Keratinocyte (primary cell): ENCODE results near the gene MEIS2. TPM values are rescaled to one million over a fixed set of nuclear protein-coding genes. Genes with fewer than 3 reads are reported as not detected.

Source experiments
- DNase-seq: peaks from one replicate; pipeline ENCODE4 v3.0.0-alpha.2; 2011; ENCODE audit warnings: low read depth, missing footprints, low spot score
- FAIRE-seq: peaks from 2 replicates; lab custom pipeline; 2011; peaks lifted over from hg19 to GRCh38; lab: Jason Lieb, UNC
- H2AFZ ChIP-seq: 2 replicates; pipeline ENCODE4 v1.6.0; 2012; ENCODE audit warnings: low read length, control low read depth, inconsistent platforms; ENCODE audit not compliant: control insufficient read depth
- H3K27ac ChIP-seq: 2 replicates; pipeline ENCODE4 v1.5.1; 2011; ENCODE audit warnings: low read length; ENCODE audit not compliant: control insufficient read depth, insufficient read depth
- H3K27me3 ChIP-seq: 3 replicates; pipeline ENCODE4 v1.6.0; 2011; ENCODE audit warnings: low read length; ENCODE audit not compliant: control insufficient read depth, insufficient read depth; ENCODE audit errors: extremely low read depth
- H3K36me3 ChIP-seq, 2 experiments: 2 replicates in 1 of 2; 3 replicates in 1 of 2; pipeline ENCODE4 v1.5.1; 2011; ENCODE audit warnings: low read length in 2 of 2, mild to moderate bottlenecking in 1 of 2; ENCODE audit not compliant: control insufficient read depth in 2 of 2, insufficient read depth in 2 of 2; ENCODE audit errors: extremely low read depth in 1 of 2
- H3K4me1 ChIP-seq: 3 replicates; pipeline ENCODE4 v1.5.1; 2011; ENCODE audit warnings: low read length; ENCODE audit not compliant: control insufficient read depth, insufficient read depth; ENCODE audit errors: extremely low read depth
- H3K4me2 ChIP-seq: 3 replicates; pipeline ENCODE4 v1.6.0; 2011; ENCODE audit warnings: low read depth, low read length; ENCODE audit not compliant: control insufficient read depth, insufficient read depth; ENCODE audit errors: extremely low read depth
- H3K4me3 ChIP-seq, 3 experiments: fragments of 200-600 bp in 1 of 3; sonication (generic) in 1 of 3; 2 replicates in 2 of 3; 3 replicates in 1 of 3; pipeline ENCODE4 v1.5.1; 2011 to 2016; ENCODE audit warnings: low read length in 3 of 3, mild to moderate bottlenecking in 3 of 3, control low read depth in 2 of 3, inconsistent platforms in 1 of 3, low read depth in 1 of 3, mixed read lengths in 1 of 3, mixed run types in 1 of 3, moderate library complexity in 1 of 3; ENCODE audit not compliant: control insufficient read depth in 2 of 3, insufficient read depth in 2 of 3; ENCODE audit errors: extremely low read depth in 1 of 3
- H3K79me2 ChIP-seq: 2 replicates; pipeline ENCODE4 v1.6.0; 2012; ENCODE audit warnings: low read length; ENCODE audit not compliant: control insufficient read depth, insufficient read depth
- H3K9ac ChIP-seq: 3 replicates; pipeline ENCODE4 v1.6.0; 2011; ENCODE audit warnings: low read length; ENCODE audit not compliant: control insufficient read depth, insufficient read depth; ENCODE audit errors: extremely low read depth
- H3K9me1 ChIP-seq: 3 replicates; pipeline ENCODE4 v1.6.0; 2011; ENCODE audit warnings: low read length; ENCODE audit not compliant: control insufficient read depth, insufficient read depth; ENCODE audit errors: extremely low read depth
- H3K9me3 ChIP-seq: 2 replicates; pipeline ENCODE4 v1.5.1; 2012; ENCODE audit warnings: low read depth, low read length; ENCODE audit not compliant: control insufficient read depth
- H4K20me1 ChIP-seq: 3 replicates; pipeline ENCODE4 v1.6.0; 2011; ENCODE audit warnings: low read length; ENCODE audit not compliant: control insufficient read depth, insufficient read depth; ENCODE audit errors: extremely low read depth
- EZH2 ChIP-seq: IDR thresholded peaks from one replicate; pipeline ENCODE4 v1.6.1; 2012; ENCODE audit warnings: inconsistent platforms, mild to moderate bottlenecking, low read length, moderate library complexity
- dilution Hi-C: fragments of 300-500 bp; cut with MboI; formaldehyde crosslinking; loops from one replicate; pipeline ENCODE4 v1.7.0; 2020; ENCODE audit warnings: low sequenced_read_pairs; ENCODE audit not compliant: extremely low pct_ligation_motif_present
- polyA plus RNA-seq, 5 experiments: library from polyadenylated mRNA; depleted of rRNA in 3 of 5; stranded (reverse) in 3 of 5; stranded (forward) in 1 of 5; unstranded in 1 of 5; fragments of >200 nt; gene quantifications; 1 replicate in 1 of 5; 2 replicates in 3 of 5; 3 replicates in 1 of 5; pipeline versions ENCODE4 v1.2.1 to v1.2.3, GENCODE V29; 2011 to 2012; ENCODE audit warnings: missing spikeins in 2 of 5, low read depth in 1 of 5, low replicate concordance in 1 of 5
- TF ChIP-seq, protein P1 (sequence below), 3 experiments: IDR thresholded peaks in 1 of 3; conservative IDR thresholded peaks in 1 of 3; optimal IDR thresholded peaks in 1 of 3; 2 replicates in 2 of 3; 3 replicates in 1 of 3; pipeline versions ENCODE3 to v1.5.1; 2011; ENCODE audit warnings: low read length in 3 of 3, mild to moderate bottlenecking in 3 of 3, moderate library complexity in 2 of 3, control low read depth in 1 of 3, inconsistent platforms in 1 of 3; ENCODE audit not compliant: insufficient read depth in 2 of 3; ENCODE audit errors: extremely low read depth in 1 of 3

The MEIS2 gene
- polyA plus RNA-seq, 1 donor (not counting 4 experiments of a cell fraction or from before 2014, with no cell fraction given), result 11.4 TPM

GRCh38 chr15:36860792-36861191 is 239.6 kb downstream of the MEIS2 start:
- dilution Hi-C loops, result no loop called here
- no peaks in the 10 kb centered on the region for H3K79me2 ChIP-seq
- H3K27ac ChIP-seq, result no peak overlapping the region
- no peak overlapping the region for H3K4me2 ChIP-seq
- no peaks in the 10 kb centered on the region for H4K20me1 ChIP-seq
- no peak for TF ChIP-seq EZH2
- TF ChIP-seq, protein P1, sequence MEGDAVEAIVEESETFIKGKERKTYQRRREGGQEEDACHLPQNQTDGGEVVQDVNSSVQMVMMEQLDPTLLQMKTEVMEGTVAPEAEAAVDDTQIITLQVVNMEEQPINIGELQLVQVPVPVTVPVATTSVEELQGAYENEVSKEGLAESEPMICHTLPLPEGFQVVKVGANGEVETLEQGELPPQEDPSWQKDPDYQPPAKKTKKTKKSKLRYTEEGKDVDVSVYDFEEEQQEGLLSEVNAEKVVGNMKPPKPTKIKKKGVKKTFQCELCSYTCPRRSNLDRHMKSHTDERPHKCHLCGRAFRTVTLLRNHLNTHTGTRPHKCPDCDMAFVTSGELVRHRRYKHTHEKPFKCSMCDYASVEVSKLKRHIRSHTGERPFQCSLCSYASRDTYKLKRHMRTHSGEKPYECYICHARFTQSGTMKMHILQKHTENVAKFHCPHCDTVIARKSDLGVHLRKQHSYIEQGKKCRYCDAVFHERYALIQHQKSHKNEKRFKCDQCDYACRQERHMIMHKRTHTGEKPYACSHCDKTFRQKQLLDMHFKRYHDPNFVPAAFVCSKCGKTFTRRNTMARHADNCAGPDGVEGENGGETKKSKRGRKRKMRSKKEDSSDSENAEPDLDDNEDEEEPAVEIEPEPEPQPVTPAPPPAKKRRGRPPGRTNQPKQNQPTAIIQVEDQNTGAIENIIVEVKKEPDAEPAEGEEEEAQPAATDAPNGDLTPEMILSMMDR (optimal IDR thresholded peaks at IDR 0.05 in 1 of 3, IDR thresholded peaks at IDR 0.05 in 1 of 3, conservative IDR thresholded peaks at IDR 0.05 in 1 of 3; ENCODE audit: extremely low read depth in 1 of 3, insufficient read depth in 2 of 3, low read length in 3 of 3), result no peak
- H3K9ac ChIP-seq, result no peak overlapping the region
- no peaks in the 10 kb centered on the region for H3K36me3 ChIP-seq
- no peaks in the 10 kb centered on the region for H3K9me3 ChIP-seq
- H3K4me3 ChIP-seq, result no peak overlapping the region
- FAIRE-seq, result no peak
- H3K4me1 ChIP-seq, result no peaks in the 10 kb centered on the region
- H3K27me3 ChIP-seq, result no peaks in the 10 kb centered on the region
- H3K9me1 ChIP-seq, result no peaks in the 10 kb centered on the region
- DNase-seq, result no peak
- no peak overlapping the region for H2AFZ ChIP-seq

- DNase-seq (no peak), FAIRE-seq (no peak)
- H3K27ac ChIP-seq, result no peak overlapping the region
- no peaks in the 10 kb centered on the region for H3K27me3 ChIP-seq
- H3K9me3 ChIP-seq, result no peaks in the 10 kb centered on the region
- no peaks in the 10 kb centered on the region for H3K79me2 ChIP-seq
- dilution Hi-C loops, result no loop called here
- H4K20me1 ChIP-seq, result no peaks in the 10 kb centered on the region
- H3K36me3 ChIP-seq, result no peaks in the 10 kb centered on the region
- H3K4me1 ChIP-seq, result no peaks in the 10 kb centered on the region
- H3K4me2 ChIP-seq, result no peak overlapping the region
- TF ChIP-seq, protein P1 (optimal IDR thresholded peaks at IDR 0.05 in 1 of 3, IDR thresholded peaks at IDR 0.05 in 1 of 3, conservative IDR thresholded peaks at IDR 0.05 in 1 of 3; ENCODE audit: extremely low read depth in 1 of 3, insufficient read depth in 2 of 3, low read length in 3 of 3), result no peak
- TF ChIP-seq EZH2, result no peak
- no peak overlapping the region for H2AFZ ChIP-seq
- no peak overlapping the region for H3K4me3 ChIP-seq
- H3K9me1 ChIP-seq, result no peaks in the 10 kb centered on the region
- H3K9ac ChIP-seq, result no peak overlapping the region
Observed at GRCh38 chr15:36858423-36858822, 241.9 kb downstream of the MEIS2 start.
